Left ventricle myocardium superior (tissue), 1 donor: ENCODE measurements around the gene RHOC. TPM values are rescaled to one million over a fixed set of nuclear protein-coding genes. Genes with fewer than 3 reads are reported as not detected.

ENCODE experiments used
- ATAC-seq: fragments of 200-7000 bp; cut with Tn5 transposase; one replicate; pipeline ENCODE4 v1.9.1; 2020; ENCODE audit warnings: mild to moderate bottlenecking, moderate library complexity
- DNase-seq: peaks from one replicate; pipeline ENCODE4 v3.0.0-alpha.2; 2020
- intact Hi-C: fragments of 100-400 bp; cut with micrococcal nuclease; formaldehyde crosslinking; loops from one replicate; pipeline ENCODE4 v1.11.0; 2022
- total RNA-seq: library from RNA; stranded (reverse); fragmentation: NEBNext Ultra II Directional; extraction: Animal tissue kit (Norgen Biotek cat#: 25700); gene quantifications from one replicate; pipeline ENCODE4 v1.2.1, GENCODE V29; 2021
- donor health status: DM: no; HTN: yes; CAD: no; lungs with severe emphysema.

RHOC gene
- total RNA-seq, 1 donor from 2014 or later: 96.0 TPM

- no peak for ATAC-seq
- no peak for DNase-seq
- intact Hi-C loops: loop anchor here (5.0 kb wide), 1 partner anchor 83 kb away; no protein-coding TSS in a partner anchor
These were observed 12.8 kb upstream of the RHOC start for GRCh38 chr1:112719706-112720105.

DNA sequence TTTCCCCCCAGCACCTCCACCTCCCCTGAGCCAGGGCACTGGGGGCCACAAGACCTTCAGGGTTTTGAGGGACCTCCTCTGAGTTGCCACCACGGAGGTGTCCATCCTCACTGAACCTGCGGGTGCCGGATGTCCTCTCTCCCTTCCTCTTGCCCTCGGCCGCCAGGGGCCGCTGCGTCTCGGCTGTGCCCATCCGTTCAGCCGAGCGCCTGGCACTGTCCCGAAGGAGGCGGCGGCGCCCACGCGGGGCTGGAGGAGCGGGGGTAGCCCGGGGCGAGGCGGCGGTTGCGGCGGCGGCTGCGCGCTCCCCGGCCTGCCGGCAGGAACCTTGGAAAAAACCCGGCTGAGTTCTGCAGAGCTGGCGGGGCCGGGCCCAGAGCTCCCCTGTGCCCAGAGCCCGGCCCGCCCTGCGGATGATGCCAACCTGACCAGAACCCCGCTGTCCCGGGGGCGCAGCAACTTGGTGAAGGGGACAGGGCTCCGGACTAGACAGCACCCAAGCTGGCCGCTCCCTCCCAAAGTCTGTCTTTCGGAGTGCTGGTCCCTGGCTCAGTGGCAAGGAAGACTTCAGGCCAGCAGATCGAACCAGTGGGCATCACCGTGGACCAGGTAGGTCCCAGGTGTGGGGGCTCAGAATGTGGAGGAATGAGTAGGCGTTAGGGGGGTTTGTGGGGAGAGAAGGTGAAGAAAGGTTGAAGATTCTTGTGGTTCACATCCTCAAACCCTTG is 11.9 kb upstream of the RHOC start:
- ATAC-seq: peak; percentile 8
- peak; percentile 88 for DNase-seq
- intact Hi-C loops: loop anchor here (5.0 kb wide), 1 partner anchor 83 kb away; no protein-coding TSS in a partner anchor

GRCh38 chr1:112717263-112717873 is 10.4 kb upstream of the RHOC start:
- DNase-seq: no peak
- no peak for ATAC-seq
- intact Hi-C loops: loop anchor here (5.0 kb wide), 1 partner anchor 85 kb away; no protein-coding TSS in a partner anchor

- ATAC-seq: peak; percentile 78
These were observed 9.3 kb upstream of the RHOC start for GRCh38 chr1:112716133-112716720.

DNA sequence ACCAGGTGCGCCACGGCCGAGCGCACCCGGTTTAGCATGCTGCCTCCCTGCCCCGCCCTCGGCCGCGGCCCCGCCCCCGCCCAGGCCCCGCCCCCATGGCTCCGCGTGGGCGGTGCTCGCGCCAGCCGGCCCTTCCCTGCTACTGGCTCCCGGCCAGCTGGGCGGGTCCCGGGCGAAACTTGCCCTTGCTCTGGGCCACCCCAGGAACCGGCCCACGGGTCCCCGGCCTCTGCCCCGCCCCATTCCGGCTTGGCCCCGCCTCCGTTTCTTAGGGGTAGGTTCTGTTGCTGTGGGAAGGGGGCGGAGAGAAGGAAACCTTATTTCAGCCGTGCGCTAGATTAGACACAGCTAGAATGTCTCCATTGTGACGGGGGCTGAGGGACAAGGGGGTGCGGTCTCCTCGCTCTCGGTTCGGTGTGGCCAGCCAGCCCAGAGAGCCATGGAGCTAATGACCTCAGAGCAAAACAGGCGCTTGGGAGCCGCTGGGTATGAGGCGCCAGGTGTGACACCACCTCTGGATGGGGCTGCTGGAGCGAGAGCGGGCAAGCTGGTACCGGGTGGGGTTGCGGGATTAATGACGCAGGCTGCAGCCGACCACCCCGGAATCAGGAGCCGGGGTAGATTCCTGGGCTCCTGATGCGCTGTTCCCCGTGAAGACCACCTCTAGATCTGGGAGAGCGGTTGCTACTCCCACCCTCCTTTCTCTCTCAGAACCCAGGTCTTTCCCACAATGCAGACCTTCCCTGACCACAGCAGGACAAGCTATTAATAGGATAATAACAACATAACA is 8.5 kb upstream of the RHOC start, which contains the start of gene PPM1J:
Gene PPM1J, minus strand, starts transcription at position 69 of the 790 bp plus-strand sequence. Its CDS starts 31 bp downstream, at position 38.
- intact Hi-C loops: loop anchor here (5.0 kb wide), 1 partner anchor 87 kb away; no protein-coding TSS in a partner anchor
- DNase-seq (peak; percentile 99), ATAC-seq (peak; percentile 87)

More at GRCh38 chr1:112716133-112716720, 9.3 kb upstream of the RHOC start:
- peak; percentile 86 for DNase-seq
- intact Hi-C loops: loop anchor here (5.0 kb wide), 1 partner anchor 86 kb away; no protein-coding TSS in a partner anchor

GRCh38 chr1:112714313-112715263 is 7.7 kb upstream of the RHOC start:
- intact Hi-C loops: loop anchor here (5.0 kb wide), 1 partner anchor 88 kb away; no protein-coding TSS in a partner anchor
- DNase-seq: peak; percentile 48
- peak; percentile 14 for ATAC-seq

- DNase-seq (peak; percentile 48), ATAC-seq (no peak)
These were observed 6.8 kb upstream of the RHOC start for GRCh38 chr1:112713466-112714312.

DNA sequence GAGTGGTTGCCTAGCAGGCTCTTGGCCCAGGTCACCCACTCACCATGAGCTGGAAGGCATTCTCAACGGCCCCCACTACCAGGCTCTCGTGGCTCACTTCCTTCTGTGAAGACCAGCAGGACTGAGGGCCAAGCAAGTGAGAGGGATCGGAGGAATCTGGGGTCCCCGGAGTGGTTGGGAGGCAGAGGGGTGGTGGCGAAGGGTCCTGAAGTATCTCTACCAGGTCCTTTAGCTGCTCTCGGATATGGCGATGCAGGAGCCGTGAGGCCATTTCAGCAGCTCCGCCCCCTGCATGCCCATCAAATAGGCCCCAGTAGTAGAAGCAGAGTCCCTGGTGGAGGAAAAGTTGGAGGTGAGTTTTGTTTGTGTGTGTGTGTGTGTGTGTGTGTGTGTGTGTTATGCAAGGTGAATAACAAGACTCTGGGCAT is 5.8 kb upstream of the RHOC start:
- ATAC-seq (no peak), DNase-seq (no peak)
- intact Hi-C loops: no loop called here

More at GRCh38 chr1:112713466-112714312, 6.8 kb upstream of the RHOC start:
- intact Hi-C loops: no loop called here

DNA sequence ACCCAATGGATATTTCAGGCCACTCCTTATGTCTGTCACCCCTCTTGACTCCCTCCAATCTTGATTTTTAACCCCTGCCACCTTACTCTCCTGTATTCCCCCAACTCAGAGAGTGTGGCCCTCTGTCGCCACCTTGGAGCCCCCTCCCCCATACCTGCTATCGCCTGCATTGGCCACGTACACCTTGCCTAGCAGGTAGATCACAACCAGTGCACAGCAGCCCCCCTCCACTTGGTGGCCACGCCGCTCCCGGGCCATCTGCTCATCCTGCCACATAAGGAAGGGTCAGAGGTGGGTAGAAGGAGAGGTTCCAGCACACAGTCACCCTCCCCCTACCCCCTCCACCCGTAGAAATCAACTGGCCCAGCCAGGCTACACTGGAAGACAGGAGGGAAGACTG is 5.3 kb upstream of the RHOC start:
- intact Hi-C loops: no loop called here
- ATAC-seq: no peak
- DNase-seq: no peak

DNA sequence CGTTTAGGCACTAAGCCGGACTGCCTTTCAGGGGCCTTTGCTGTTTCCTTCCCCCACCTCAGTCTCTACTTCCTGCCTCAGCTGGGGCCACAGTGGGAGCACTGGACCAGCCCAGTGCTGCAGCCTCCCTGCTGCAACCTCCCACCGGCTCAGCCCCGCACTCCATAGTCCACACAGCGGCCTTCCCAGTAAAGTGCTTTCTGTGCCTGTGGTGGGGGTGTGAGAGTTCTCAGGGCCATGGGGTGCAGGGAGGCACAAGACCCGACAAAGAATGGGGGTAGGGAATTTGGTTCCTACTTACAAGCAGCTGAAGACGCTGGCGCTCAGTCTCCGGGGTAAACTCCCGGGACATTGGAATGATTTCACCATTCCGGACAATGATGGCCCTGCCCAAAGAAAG is 4.7 kb upstream of the RHOC start:
- DNase-seq: no peak
- no peak for ATAC-seq
- intact Hi-C loops: no loop called here

GRCh38 chr1:112711041-112711440 is 4.1 kb upstream of the RHOC start:
- DNase-seq (no peak), ATAC-seq (no peak)
- intact Hi-C loops: no loop called here

GRCh38 chr1:112710586-112710985 is 3.7 kb upstream of the RHOC start:
- intact Hi-C loops: no loop called here
- ATAC-seq: no peak
- DNase-seq: no peak

DNA sequence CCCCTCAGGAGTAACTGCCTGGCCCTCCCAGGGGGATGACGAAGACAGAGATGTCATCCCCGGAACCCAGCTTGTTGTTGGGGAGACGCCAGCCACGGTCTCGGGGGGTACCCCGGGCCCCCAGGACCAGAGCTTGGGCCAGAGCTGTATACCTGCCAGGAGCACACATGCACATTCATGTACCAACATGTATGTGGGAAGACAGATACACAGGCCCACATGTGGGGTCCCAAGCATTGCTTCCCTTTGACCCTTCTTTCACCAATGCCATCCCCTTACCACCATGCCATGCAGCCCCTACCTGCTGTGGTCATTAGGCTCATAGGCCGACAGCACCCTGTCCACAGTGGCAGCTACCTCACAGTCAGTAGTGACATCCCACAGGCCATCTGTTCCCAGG is 3.2 kb upstream of the RHOC start:
- ATAC-seq (no peak), DNase-seq (no peak)
- intact Hi-C loops: no loop called here

DNA sequence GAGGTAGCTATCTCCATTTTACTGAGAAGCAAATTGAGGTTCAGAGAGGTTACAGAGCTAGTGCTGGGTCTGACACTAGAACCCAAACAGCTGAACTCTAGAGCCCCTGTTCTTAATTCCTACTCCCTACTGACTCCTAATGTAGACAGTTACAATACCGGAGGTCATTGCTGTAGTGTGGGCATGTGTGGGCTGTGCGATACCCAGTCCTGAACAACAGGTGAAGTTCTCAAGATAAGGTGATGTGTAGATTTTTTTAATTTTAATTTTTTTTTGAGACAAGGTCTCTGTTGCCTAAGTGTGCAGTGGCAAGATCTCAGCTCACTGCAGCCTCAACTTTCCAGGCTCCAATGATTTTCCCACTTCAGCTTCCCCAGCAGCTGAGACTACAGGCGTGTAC is 1.6 kb upstream of the RHOC start:
- intact Hi-C loops: loop anchor here (10.0 kb wide), 1 partner anchor 314 kb away; the partner anchor contains the start of gene CTTNBP2NL
- ATAC-seq (no peak), DNase-seq (no peak)

- DNase-seq (no peak), ATAC-seq (no peak)
- intact Hi-C loops: loop anchor here (10.0 kb wide), 1 partner anchor 313 kb away; the partner anchor contains the start of gene CTTNBP2NL
These were observed 1.1 kb upstream of the RHOC start for GRCh38 chr1:112708002-112708448.

DNA sequence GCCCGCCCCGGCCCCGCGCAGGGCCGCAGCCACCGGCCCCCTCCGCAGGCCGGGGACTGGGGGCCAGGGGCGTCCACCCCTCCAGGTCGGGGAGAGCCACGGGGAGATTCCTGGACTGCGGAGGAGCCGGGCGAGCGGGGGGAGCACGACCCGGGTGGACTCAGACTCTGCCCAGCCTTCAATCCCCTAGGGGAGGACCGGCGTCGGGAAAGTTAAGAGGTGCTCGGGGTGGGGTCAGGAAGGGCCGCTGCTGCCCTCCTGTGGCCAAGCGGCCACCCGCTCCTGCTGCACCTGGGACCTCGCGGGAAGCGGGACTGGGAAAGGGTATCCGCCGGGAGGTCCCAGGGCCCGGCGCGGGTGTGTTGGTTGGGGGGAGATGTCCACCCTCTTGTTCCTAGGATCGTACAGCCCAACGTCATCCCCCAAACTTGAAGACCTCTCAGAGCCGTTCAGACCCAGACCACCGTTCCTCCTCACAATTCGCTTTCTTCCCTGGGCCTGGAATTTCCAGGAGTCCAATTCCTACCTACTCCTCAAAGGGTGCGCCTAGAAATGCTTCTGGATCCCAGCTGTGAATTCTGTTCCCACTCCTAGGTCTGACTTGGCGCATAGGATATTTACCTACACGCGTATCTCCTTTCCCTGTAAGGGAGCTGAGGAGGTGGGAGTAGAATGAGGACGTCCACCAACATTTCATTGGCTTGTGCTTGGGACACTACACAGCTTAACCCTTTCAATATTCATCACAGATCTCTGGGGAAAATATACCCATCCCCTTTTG is 484 bp upstream of the RHOC start:
- ATAC-seq (peak; percentile 75), DNase-seq (peak; percentile 92)
- intact Hi-C loops: loop anchor here (10.0 kb wide), 1 partner anchor 313 kb away; the partner anchor contains the start of gene CTTNBP2NL
